NCI-H748 (cell line): ENCODE measurements around the gene TEX10.
"Not testable (repeated sequence)": the region's sequence is repeated elsewhere in the genome, so short reads cannot be mapped to it uniquely, and the experiment has no call there.

ENCODE experiments used
- DNase-seq: peaks from one replicate; lab custom pipeline; 2025; ENCODE audit not compliant: unreplicated experiment; lab: John Stamatoyannopoulos, UW

Gene TEX10

GRCh38 chr9:100352727-100353505 is at the start of gene TEX10:
Gene TEX10, minus strand, starts transcription at chr9:100352942. Its CDS starts 3,579 bp downstream, at chr9:100349363.
- peak; percentile 95 for DNase-seq

- no peak for DNase-seq
Measured at GRCh38 chr9:100401042-100401441, 48.3 kb upstream of the TEX10 start.

DNA sequence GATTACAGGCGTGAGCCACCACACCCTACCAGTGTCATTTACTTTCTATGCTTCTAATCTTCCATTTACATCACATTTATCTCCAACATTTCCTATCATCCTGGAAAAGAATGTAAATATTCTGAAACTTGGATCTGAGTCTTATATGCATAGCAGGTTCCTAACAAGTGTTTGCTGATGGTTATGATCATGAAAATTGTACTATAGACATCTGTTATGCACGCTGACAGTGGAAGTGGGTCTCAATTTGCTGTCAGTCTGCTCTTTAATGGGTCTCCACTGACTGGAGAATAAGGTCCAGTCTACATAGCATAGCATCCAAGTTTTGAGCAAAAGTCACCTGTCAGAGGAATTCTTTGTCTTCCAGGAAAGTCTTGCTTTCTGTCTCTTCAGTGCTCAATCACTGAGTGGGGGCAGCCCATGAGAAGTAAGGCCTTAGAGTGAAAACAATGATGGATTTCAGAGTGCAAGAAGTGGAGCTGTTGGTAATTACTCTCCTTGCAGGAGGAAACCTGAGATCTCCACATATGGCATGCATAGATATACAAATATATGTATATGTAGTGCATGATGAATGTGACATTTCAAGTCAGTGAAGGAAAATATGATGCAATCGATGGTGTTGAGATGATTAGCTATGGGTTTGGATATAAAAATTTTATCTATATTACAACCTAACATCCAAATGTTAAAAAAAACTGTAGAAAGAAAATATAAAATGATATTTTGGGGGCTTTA is 45.0 kb upstream of the TEX10 start:
- no peak for DNase-seq

DNA sequence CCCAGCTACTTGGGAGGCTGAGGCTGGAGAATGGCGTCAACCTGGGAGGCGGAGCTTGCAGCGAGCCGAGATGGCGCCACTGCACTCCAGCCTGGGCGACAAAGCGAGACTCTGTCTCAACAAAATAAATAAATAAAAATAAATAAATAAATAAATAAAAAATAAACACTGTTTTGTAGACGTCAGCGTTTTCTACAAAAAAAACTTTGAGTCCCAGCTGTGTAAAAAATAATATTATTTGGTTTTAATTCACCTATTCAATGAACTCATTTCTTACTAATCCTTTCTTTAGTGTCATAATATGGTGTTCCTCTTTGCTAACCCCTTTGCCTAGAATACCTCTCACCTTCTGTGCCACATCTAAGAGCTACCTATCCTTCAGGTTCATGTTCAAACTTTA is 44.0 kb upstream of the TEX10 start:
- no peak for DNase-seq

DNA sequence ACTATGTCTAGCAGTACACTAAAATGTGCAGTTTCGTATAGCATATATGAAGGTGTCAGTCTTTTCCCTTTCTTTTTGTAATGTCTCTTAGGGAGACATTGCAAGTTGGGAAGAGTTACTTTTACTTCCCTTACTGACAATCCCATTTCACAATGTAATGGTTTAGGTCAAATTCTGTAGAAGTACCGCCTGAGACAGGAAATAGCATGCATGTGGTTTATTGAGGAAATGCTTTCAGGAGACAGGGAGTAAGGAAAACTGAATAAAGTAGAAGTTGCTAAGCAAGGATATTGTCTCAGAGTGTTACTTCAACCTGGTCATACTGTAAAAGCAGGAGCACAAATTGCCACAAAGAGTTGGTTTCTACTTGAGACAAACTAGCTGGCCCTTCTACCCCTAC is 42.1 kb upstream of the TEX10 start:
- no peak for DNase-seq

- no peak for DNase-seq
Measured at GRCh38 chr9:100394032-100394695, 41.4 kb upstream of the TEX10 start.

- not testable (repeated sequence) for DNase-seq
Measured at GRCh38 chr9:100392989-100393388, 40.2 kb upstream of the TEX10 start.

DNA sequence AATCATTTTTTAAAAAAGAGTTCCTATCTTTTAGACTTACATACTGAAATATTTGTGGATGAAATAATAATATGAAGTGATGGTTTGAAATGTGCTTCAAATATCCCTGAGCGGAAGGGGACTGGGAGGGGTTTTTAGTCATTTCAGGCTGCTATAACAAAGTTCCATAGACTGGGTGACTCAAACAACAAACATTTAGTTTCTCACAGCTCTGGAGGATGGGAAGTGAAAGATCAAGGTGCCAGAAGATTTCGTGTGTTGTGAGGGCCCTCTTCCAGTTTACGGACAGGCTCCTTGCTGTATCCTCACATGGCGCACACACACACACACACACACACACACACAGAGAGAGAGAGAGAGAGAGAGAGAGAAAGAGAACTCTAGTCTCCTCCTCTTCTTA is 27.1 kb upstream of the TEX10 start:
- no peak for DNase-seq

- no peak for DNase-seq
Measured at GRCh38 chr9:100377015-100377414, 24.3 kb upstream of the TEX10 start.

DNA sequence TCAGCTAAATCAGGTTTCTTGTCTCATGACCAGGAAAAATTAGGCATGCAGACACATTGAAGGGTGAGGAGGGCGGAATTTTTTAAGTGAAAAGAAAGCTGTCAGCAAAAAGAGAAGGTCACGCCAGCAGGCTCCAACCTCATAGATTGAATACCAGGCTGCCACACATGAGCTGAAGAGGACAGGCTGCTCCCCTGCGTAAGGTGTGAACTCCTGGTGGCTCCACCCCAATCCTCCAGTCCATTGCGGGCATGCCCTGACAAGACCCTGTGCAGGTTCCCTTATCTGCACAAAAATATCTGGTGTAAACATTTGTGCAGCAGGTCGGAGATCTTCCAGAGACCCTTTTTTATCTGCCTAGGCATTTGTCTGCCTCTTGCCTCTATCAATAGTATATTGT is 22.9 kb upstream of the TEX10 start:
- peak; percentile 11 for DNase-seq

DNA sequence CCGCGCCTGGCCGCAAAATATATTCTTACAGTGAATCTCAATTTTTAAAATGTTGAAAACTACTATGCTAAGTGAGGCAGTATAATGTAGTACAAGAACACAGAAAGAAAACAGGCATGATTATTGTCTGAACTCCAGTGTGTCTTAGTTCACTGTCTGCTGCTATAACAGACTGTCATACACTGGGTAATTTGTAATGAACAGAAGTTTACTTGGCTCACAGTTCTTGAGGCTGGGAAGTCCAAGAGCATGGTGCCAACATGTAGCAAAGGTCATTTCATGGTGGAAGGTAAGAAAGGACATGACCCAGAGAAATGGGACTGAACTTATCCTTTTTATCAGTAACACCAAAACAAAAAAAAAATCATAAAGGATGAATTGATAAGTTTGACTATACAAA is 19.9 kb upstream of the TEX10 start:
- no peak for DNase-seq

DNA sequence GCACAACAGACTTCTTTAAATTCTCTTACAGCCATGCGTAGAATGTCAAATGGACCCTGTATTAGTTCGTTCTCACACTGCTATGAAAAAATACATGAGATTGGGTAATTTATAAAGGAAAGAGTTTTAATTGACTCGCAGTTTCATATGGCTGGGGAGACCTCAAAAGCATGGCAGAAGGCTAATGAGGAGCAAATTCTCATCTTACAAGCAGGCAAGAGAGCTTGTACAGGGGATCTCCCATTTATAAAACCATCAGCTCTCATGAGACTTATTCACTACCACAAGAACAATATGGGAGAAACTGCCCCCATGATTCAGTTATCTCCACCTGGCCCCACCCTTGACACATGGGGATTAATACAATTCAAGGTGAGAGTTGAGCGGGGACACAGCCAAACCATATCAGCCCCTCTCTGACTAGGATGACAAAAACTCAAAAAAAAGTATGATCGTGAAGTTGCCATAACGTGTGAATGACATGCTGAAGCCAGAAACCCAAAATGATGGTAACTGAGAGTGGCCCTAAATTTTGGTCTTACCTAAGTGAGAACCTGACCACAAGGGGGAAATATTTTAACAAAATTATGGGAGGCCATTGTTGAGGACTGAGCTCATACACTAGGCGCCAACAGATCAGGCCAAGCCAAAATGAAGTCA is 17.5 kb upstream of the TEX10 start:
- no peak for DNase-seq

GRCh38 chr9:100368672-100369071 is 15.9 kb upstream of the TEX10 start:
- no peak for DNase-seq

DNA sequence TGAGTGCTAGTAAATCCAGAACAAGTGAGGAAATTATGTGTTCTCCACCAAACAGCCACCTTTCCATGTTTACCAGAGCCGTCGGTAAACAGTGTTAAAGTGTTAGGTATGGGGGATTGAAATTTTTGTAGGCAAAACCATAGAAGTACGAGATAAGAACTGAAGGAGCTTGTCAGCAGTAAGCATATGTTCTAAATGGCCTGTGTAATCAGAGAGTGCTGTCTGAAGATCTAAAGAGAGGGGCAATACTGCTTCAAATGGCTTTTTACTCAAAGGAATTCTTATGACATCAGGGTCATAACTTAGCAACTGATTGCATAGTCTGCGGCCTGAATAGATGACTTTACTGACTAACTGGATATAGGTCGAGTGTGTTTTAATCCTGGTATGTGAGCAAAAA is 13.4 kb upstream of the TEX10 start:
- no peak for DNase-seq

DNA sequence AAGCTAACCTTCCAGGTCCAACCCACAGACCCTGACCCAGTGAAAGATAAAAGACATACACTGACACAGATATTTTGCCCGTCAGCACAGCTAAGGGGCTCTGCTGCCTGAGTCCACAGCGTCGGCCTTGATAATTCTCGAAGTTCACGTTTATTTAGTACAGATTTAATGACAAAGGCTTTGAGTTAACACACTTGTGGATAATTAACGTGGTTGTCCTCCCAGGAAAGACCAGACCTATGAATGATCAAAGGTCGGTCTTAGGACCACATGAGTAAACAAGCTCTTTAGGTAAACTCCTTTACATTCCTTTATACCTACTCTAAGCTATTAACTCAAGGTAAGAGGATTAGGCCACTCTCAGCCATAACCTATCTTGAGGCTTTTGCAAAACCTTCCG is 11.3 kb upstream of the TEX10 start:
- no peak for DNase-seq

DNA sequence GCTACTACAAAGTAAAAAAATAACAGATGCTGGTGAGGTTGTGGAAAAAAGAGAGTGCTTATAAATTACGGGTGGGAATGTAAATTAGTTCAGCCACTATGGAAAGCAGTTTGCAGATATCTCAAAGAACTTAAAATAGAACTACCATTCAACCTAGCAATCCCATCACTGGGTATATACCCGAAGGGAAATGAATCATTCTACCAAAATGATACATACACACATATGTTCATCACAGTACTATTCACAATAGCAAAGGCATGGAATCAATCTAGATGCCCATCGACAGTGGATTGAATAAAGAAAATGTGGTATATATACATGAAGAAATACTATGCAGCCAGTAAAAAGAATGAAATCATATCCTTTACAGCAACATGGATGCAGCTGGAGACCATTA is 6.3 kb upstream of the TEX10 start:
- no peak for DNase-seq

GRCh38 chr9:100357501-100357900 is 4.8 kb upstream of the TEX10 start:
- no peak for DNase-seq

DNA sequence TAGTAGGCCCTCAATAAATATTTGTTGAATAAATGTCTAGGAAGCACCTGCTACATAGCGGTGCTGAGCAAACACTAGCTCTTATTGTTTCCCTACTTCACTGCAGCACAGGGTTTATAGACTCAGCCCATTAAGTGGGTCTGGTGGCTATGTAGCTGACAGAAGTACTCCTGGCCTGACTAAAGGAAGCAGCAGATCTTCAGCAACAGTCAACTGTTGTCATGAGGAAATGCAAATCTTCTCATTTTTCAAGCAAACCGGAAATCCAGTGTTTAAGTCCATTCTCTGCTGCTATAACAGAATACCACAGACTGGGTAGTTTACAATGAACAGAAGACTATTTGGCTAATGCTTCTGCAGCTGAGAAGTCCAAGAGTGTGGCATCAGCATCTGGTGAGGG is 2.8 kb upstream of the TEX10 start:
- DNase-seq = peak; percentile 75

DNA sequence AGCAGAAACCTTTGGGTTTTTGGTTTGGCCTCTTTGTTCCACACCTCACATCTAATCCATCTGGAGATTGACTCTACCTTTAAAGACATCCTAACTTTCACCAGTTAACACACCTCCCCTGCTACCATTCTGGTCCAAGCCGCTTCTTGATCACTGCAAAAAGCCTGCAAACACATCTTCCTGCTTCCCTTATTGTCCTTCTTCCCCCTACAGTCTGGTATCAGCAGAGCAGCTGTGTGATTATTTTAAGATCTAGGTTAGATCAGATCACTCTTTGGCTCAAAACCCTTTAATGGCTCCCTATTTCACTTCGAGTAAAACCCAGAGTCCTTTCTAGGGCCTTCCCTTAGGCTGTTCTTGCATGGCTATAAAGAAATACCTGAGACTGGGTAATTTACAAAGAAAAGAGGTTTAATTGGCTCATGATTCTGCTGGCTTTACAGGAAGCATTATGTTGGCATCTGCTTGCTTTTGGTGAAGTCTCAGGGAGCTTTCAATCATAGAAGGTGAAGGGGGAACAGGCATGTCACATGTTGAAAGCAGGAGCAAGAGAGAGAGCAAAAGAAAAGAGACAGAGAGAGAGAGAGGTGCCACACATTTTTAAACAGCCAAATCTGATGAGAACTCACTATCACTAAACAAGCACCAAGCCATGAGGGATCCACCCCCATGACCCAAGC is 1.5 kb upstream of the TEX10 start:
- DNase-seq = no peak

DNA sequence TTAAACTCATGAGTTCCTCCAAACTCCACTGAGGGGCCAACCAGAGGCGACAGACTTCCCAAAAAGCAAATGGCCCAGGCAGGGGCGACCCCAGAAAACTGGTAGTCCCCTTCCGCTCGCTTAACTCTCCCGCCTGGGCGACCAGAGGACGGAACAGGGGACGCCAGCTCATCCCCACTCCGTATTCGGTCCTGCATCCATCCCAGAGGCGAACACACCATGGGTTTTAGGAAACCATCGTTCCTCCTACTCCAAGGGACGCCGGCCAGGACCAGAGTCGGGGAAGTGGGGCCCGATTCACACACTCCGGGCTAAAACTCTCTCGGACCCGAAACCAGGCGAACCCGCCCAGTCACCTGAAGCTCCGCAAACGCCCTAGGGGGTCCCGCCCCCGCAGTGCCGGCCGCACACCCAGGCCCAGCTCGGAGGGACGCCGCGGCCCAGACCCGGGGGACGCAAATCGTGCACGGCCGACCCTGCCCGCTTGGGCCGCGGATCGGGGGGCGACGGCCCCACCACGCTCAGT is 478 bp downstream of the TEX10 start:
- peak; percentile 60 for DNase-seq

DNA sequence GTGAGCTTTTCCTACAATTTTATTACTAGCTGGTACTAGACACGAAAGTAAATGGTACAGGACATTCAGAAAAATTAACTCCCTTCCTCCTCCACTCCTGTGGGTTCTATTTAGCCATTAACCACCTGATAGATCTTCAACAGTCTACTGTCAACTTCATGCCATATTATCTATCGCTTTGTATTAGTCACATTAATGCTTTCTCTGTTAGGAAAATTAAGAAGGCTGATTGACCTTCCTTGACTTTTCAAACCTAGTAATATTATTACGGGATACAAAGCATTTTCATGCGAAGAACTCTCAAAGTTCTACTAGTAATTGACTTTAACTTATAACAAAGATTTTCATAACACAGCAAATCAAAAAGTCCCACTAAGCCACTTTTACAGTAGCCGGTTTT is 1.2 kb downstream of the TEX10 start:
- DNase-seq = no peak
